IPS-NIHi11 (cell line): ENCODE measurements around the gene MDFI.
A peak's percentile ranks its signal among the peaks of the same experiment; 100 is the strongest.

Experiments used
- DNase-seq: peaks from one replicate; pipeline ENCODE4 v3.0.0; 2012; ENCODE audit warnings: mixed read lengths, low spot score

The MDFI gene

GRCh38 chr6:41638002-41638934 is at the start of gene MDFI:
TSS of gene MDFI (plus strand) at chr6:41638468. CDS start at chr6:41638750, 282 bp downstream.
- DNase-seq = peak; percentile 83

GRCh38 chr6:41589223-41589622 is 49.0 kb upstream of the MDFI start:
- no peak for DNase-seq

- DNase-seq = no peak
These were observed 48.3 kb upstream of the MDFI start for GRCh38 chr6:41589636-41590622.

- DNase-seq = no peak
These were observed 47.1 kb upstream of the MDFI start for GRCh38 chr6:41591122-41591521.

- peak; percentile 87 for DNase-seq
These were observed 46.3 kb upstream of the MDFI start for GRCh38 chr6:41591859-41592502.

GRCh38 chr6:41593406-41593805 is 44.9 kb upstream of the MDFI start:
- DNase-seq = no peak

GRCh38 chr6:41593839-41594238 is 44.4 kb upstream of the MDFI start:
- DNase-seq = no peak

- DNase-seq = no peak
These were observed 43.9 kb upstream of the MDFI start for GRCh38 chr6:41594326-41594725.

- DNase-seq = no peak
These were observed 43.5 kb upstream of the MDFI start for GRCh38 chr6:41594766-41595165.

- no peak for DNase-seq
These were observed 43.1 kb upstream of the MDFI start for GRCh38 chr6:41595166-41595565.

- DNase-seq = no peak
These were observed 42.1 kb upstream of the MDFI start for GRCh38 chr6:41596096-41596685.

- no peak for DNase-seq
These were observed 41.5 kb upstream of the MDFI start for GRCh38 chr6:41596807-41597206.

GRCh38 chr6:41597246-41598000 is 40.8 kb upstream of the MDFI start:
- DNase-seq = no peak

GRCh38 chr6:41598670-41599014 is 39.6 kb upstream of the MDFI start:
- no peak for DNase-seq

- DNase-seq = peak; percentile 53
These were observed 39.0 kb upstream of the MDFI start for GRCh38 chr6:41599015-41599851.

GRCh38 chr6:41599852-41600445 is 38.3 kb upstream of the MDFI start:
- DNase-seq = no peak

GRCh38 chr6:41600499-41601247 is 37.6 kb upstream of the MDFI start:
- no peak for DNase-seq

- DNase-seq = no peak
These were observed 37.1 kb upstream of the MDFI start for GRCh38 chr6:41601248-41601549.

GRCh38 chr6:41602422-41602743 is 35.9 kb upstream of the MDFI start:
- DNase-seq = no peak
